ENCODE results near the gene HSD17B2. TPM values are rescaled to one million over a fixed set of nuclear protein-coding genes. Genes with fewer than 3 reads are reported as not detected.
"Not testable (repeated sequence)": the region's sequence is repeated elsewhere in the genome, so short reads cannot be mapped to it uniquely, and the experiment has no call there.

HSD17B2 gene
- total RNA-seq, 1 donor: not detected

GRCh38 chr16:82108100-82108499 is 73.0 kb downstream of the HSD17B2 start:
- DNase-seq (ENCODE audit: insufficient read length, low spot score, missing footprints): no peak
- H2AFZ ChIP-seq (ENCODE audit: low read length): no peak overlapping the region

DNA sequence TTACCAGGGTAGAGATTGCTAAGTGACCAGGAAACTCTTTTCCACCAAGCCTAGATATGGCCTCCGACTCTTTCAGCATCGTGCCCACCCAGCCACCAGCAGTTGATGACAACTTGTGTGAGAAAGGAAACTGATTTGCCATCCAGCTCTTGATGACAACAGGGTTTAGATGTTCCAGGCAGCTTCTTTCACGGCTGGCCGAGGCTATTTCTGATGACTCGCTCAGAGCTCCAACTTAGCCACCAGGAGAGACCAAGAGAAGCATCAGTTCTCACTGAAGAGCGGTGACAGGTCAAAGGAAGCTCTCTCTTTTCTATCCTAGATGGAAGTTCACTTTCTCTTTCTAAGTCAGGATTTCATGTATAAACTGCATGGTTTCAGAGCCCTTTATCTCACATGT is 73.7 kb downstream of the HSD17B2 start:
- no peak for DNase-seq (ENCODE audit: insufficient read length, low spot score, missing footprints)

More at GRCh38 chr16:82108100-82108499, 73.0 kb downstream of the HSD17B2 start:
- no peak overlapping the region for H3K27ac ChIP-seq (ENCODE audit: low read depth, low read length)
- H3K79me2 ChIP-seq (ENCODE audit: insufficient read depth, low read length): no peaks in the 10 kb centered on the region
- H3K27me3 ChIP-seq (ENCODE audit: insufficient read depth, low read length): peaks cover 8% of the 10 kb centered on the region
- no peaks in the 10 kb centered on the region for H3K4me1 ChIP-seq (ENCODE audit: insufficient read depth, low read length)
- TF ChIP-seq, protein P1, sequence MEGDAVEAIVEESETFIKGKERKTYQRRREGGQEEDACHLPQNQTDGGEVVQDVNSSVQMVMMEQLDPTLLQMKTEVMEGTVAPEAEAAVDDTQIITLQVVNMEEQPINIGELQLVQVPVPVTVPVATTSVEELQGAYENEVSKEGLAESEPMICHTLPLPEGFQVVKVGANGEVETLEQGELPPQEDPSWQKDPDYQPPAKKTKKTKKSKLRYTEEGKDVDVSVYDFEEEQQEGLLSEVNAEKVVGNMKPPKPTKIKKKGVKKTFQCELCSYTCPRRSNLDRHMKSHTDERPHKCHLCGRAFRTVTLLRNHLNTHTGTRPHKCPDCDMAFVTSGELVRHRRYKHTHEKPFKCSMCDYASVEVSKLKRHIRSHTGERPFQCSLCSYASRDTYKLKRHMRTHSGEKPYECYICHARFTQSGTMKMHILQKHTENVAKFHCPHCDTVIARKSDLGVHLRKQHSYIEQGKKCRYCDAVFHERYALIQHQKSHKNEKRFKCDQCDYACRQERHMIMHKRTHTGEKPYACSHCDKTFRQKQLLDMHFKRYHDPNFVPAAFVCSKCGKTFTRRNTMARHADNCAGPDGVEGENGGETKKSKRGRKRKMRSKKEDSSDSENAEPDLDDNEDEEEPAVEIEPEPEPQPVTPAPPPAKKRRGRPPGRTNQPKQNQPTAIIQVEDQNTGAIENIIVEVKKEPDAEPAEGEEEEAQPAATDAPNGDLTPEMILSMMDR (IDR thresholded peaks at IDR 0.05; ENCODE audit: extremely low read depth, low read depth, low read length): no peak
- H3K9me3 ChIP-seq (ENCODE audit: low read depth, low read length): no peaks in the 10 kb centered on the region
- H3K4me3 ChIP-seq (ENCODE audit: insufficient read depth, low read length): no peak overlapping the region
- H3K4me2 ChIP-seq (ENCODE audit: insufficient read depth, low read length): no peak overlapping the region
- H3K36me3 ChIP-seq (ENCODE audit: insufficient read depth, low read length): no peaks in the 10 kb centered on the region
- H4K20me1 ChIP-seq (ENCODE audit: insufficient read depth, low read length): no peaks in the 10 kb centered on the region

DNA sequence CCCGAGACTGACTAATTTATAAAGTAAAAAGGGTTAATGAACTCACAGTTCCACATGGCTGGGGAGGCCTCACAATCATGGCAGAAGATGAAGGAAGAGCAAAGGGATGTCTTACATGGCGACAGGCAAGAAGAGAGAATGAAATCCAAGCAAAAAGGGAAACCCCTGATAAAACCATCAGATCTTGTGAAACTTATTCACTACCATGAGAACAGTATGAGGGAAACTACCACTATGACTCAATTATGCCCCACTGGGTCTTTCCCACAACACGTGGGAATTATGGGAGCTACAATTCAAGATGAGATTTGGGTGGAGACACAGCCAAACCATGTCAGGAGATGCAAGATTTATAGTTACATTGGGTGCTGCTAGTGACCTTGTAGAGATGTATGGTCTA is 74.2 kb downstream of the HSD17B2 start:
- H3K4me3 ChIP-seq (ENCODE audit: insufficient read depth, low read length); H4K20me1 ChIP-seq (ENCODE audit: insufficient read depth, low read length); H2AFZ ChIP-seq (ENCODE audit: low read length); H3K9me3 ChIP-seq (ENCODE audit: low read depth, low read length); H3K27me3 ChIP-seq (ENCODE audit: insufficient read depth, low read length); H3K4me2 ChIP-seq (ENCODE audit: insufficient read depth, low read length); H3K4me1 ChIP-seq (ENCODE audit: insufficient read depth, low read length); H3K36me3 ChIP-seq (ENCODE audit: insufficient read depth, low read length); H3K27ac ChIP-seq (ENCODE audit: low read depth, low read length); DNase-seq (ENCODE audit: insufficient read length, low spot score, missing footprints); H3K79me2 ChIP-seq (ENCODE audit: insufficient read depth, low read length): not testable (repeated sequence)

More for the DNA sequence above, 73.7 kb downstream of the HSD17B2 start:
- H3K4me3 ChIP-seq (ENCODE audit: insufficient read depth, low read length): no peak overlapping the region
- H3K27ac ChIP-seq (ENCODE audit: low read depth, low read length): no peak overlapping the region
- H4K20me1 ChIP-seq (ENCODE audit: insufficient read depth, low read length): no peaks in the 10 kb centered on the region
- H3K4me1 ChIP-seq (ENCODE audit: insufficient read depth, low read length): no peaks in the 10 kb centered on the region
- H2AFZ ChIP-seq (ENCODE audit: low read length): no peak overlapping the region
- no peak overlapping the region for H3K4me2 ChIP-seq (ENCODE audit: insufficient read depth, low read length)
- TF ChIP-seq, protein P1 (IDR thresholded peaks at IDR 0.05; ENCODE audit: extremely low read depth, low read depth, low read length): no peak
- H3K36me3 ChIP-seq (ENCODE audit: insufficient read depth, low read length): no peaks in the 10 kb centered on the region
- no peaks in the 10 kb centered on the region for H3K9me3 ChIP-seq (ENCODE audit: low read depth, low read length)
- H3K79me2 ChIP-seq (ENCODE audit: insufficient read depth, low read length): no peaks in the 10 kb centered on the region
- peaks cover 2% of the 10 kb centered on the region for H3K27me3 ChIP-seq (ENCODE audit: insufficient read depth, low read length)

DNA sequence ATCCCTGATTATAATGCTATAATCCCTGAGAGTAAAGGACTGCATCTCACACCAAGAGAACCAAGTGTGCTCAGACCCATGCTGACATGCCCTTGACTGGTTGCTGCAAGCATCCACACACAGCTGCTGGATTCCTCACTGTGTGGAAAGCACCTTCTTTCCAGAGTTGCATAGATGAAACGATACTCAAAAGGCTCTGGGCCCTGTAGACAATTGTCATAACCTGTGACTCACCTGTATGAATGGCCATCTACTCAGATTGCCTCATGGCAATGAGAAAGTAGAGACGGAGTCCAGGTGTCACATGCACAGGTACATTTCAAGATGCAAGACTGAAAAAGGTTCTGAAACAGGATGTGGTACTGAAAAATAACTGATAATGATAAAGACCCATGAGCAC is 76.9 kb downstream of the HSD17B2 start:
- no peaks in the 10 kb centered on the region for H3K9me3 ChIP-seq (ENCODE audit: low read depth, low read length)
- H3K79me2 ChIP-seq (ENCODE audit: insufficient read depth, low read length): no peaks in the 10 kb centered on the region
- no peaks in the 10 kb centered on the region for H3K36me3 ChIP-seq (ENCODE audit: insufficient read depth, low read length)
- no peak overlapping the region for H2AFZ ChIP-seq (ENCODE audit: low read length)
- no peak for DNase-seq (ENCODE audit: insufficient read length, low spot score, missing footprints)
- H3K4me1 ChIP-seq (ENCODE audit: insufficient read depth, low read length): no peaks in the 10 kb centered on the region
- TF ChIP-seq, protein P1 (IDR thresholded peaks at IDR 0.05; ENCODE audit: extremely low read depth, low read depth, low read length): no peak
- H4K20me1 ChIP-seq (ENCODE audit: insufficient read depth, low read length): no peaks in the 10 kb centered on the region
- no peak overlapping the region for H3K27ac ChIP-seq (ENCODE audit: low read depth, low read length)
- no peak overlapping the region for H3K4me3 ChIP-seq (ENCODE audit: insufficient read depth, low read length)
- no peaks in the 10 kb centered on the region for H3K27me3 ChIP-seq (ENCODE audit: insufficient read depth, low read length)
- H3K4me2 ChIP-seq (ENCODE audit: insufficient read depth, low read length): no peak overlapping the region
